WI38 (cell line): ENCODE measurements around the gene SCN3B.
"Not testable (repeated sequence)": the region's sequence is repeated elsewhere in the genome, so short reads cannot be mapped to it uniquely, and the experiment has no call there.

Experiments used
- H3K4me3 ChIP-seq: 2 replicates; pipeline ENCODE4 v1.5.1; 2011; ENCODE audit warnings: low read depth, mild to moderate bottlenecking, control low read depth, low read length
- TF ChIP-seq, protein P1 (sequence below): IDR thresholded peaks from 2 replicates; pipeline ENCODE4 v1.5.1; 2012; ENCODE audit warnings: low read depth, mild to moderate bottlenecking, control low read depth, low read length

Gene SCN3B

DNA sequence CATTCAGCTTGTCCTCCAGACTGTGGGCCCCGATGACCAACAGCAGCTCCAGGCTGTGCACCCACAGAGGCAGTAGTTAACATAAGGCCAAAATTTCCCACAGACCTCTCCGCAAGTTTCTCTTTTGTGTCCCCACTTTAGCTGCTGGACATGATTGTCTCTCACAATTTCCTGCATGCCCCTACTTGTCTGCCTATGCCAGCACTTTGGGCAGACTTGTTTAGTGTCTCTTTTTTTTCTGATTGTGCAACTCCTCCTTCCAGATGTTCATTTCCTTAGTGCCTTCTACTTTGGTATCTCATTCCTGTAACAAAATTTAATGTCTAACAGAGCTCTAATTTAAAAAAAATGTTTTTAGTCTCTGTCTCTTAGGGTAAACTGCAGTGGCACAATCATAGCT, 23.8 kb upstream of the SCN3B start:
- TF ChIP-seq, protein P1, sequence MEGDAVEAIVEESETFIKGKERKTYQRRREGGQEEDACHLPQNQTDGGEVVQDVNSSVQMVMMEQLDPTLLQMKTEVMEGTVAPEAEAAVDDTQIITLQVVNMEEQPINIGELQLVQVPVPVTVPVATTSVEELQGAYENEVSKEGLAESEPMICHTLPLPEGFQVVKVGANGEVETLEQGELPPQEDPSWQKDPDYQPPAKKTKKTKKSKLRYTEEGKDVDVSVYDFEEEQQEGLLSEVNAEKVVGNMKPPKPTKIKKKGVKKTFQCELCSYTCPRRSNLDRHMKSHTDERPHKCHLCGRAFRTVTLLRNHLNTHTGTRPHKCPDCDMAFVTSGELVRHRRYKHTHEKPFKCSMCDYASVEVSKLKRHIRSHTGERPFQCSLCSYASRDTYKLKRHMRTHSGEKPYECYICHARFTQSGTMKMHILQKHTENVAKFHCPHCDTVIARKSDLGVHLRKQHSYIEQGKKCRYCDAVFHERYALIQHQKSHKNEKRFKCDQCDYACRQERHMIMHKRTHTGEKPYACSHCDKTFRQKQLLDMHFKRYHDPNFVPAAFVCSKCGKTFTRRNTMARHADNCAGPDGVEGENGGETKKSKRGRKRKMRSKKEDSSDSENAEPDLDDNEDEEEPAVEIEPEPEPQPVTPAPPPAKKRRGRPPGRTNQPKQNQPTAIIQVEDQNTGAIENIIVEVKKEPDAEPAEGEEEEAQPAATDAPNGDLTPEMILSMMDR: no peak
- H3K4me3 ChIP-seq: no peak overlapping the region

- no peak overlapping the region for H3K4me3 ChIP-seq
- TF ChIP-seq, protein P1: no peak
These were observed 23.1 kb upstream of the SCN3B start for GRCh38 chr11:123677510-123677909.

DNA sequence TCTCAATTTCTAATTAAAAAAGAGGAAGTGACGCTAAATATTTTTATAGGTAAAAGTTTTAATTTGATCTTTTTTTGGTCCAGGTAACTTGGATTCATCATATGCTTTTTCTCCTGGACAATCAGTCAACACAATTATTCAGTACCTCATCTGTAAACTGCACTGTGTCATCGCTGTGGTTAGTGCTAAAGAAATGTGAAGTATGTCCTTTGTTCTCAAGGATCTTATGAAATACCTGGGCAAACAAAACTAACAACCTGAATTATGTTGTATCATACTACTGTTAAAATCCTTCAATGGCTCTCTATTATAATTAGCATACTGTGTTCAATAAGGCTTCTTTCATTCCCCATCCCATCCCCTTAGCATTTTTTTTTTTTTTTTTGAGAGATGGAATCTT, 19.9 kb upstream of the SCN3B start:
- no peak overlapping the region for H3K4me3 ChIP-seq
- TF ChIP-seq, protein P1: no peak

- no peak overlapping the region for H3K4me3 ChIP-seq
- TF ChIP-seq, protein P1: no peak
These were observed 18.1 kb upstream of the SCN3B start for GRCh38 chr11:123672568-123672967.

GRCh38 chr11:123671534-123671933, 17.1 kb upstream of the SCN3B start:
- H3K4me3 ChIP-seq: no peak overlapping the region
- TF ChIP-seq, protein P1: no peak

GRCh38 chr11:123670081-123670480, 15.7 kb upstream of the SCN3B start:
- no peak overlapping the region for H3K4me3 ChIP-seq
- TF ChIP-seq, protein P1: no peak

DNA sequence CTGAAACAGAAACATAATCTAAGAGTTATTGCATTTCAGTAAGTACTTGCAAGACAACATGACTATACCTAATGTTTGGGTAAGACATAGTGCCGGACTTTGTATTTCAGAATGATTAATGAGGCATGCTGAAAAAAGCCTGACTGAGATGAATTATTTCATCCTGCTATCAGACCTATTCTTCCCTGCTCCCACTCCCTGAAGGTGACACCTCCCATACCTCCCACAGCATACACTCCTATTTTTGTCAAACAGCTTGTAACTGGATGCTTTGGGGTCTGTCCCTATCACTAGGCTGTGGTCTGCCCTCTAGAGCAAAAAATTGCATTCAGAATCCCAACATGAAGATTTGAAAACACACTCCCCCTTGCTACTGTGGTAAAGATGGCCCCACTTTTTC, 10.9 kb upstream of the SCN3B start:
- H3K4me3 ChIP-seq: no peak overlapping the region
- TF ChIP-seq, protein P1: no peak

- not testable (repeated sequence) for H3K4me3 ChIP-seq
These were observed 5.5 kb upstream of the SCN3B start for GRCh38 chr11:123659965-123660364.
